ENCODE measurements around the gene GALNT2. TPM values are rescaled to one million over a fixed set of nuclear protein-coding genes. Genes with fewer than 3 reads are reported as not detected.

The GALNT2 gene
- total and polyA plus RNA-seq, 10 of the 15 experiments (the other 5 are each of a cell fraction or from before 2014, with no cell fraction given) = 0.52 to 27.7 (median 16.3) TPM

DNA sequence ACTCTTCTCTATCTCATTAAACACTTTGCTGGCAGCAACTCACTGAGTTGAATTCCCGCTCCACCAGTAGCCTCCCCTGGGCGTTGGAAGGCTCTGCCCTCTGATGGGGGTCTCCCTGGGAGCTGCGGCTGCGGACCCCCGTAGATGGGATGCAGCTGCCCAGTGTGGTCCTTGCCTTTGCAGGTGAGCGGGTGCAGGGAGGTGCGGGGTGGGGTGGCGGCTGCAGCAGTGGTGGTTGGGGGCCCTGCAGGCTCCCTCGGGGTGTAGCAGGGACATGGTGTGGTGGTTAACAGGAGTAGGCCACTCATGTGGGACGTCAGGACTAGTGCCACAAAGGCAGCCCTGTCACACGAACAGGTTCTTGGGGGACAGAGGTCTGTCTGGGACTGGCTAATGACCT lies 42.0 kb downstream of the GALNT2 start:
- ChIA-PET RAD21 (ENCODE audit: unreplicated experiment) (interaction anchor here (1.0 to 4.8 kb wide), 21 partner anchors 14 to 448 kb away, joined by 3 to 99 read pairs (median 4); partner anchors contain the start of gene GALNT2), CTCF (interaction anchor here (0.9 to 3.4 kb wide), 16 partner anchors 9 to 448 kb away, joined by 3 to 29 read pairs (median 6); partner anchors contain the start of gene GALNT2), POLR2A (interaction anchor here (1.0 to 4.0 kb wide), 6 partner anchors 14 to 62 kb away, joined by 3 to 48 read pairs (median 4); no protein-coding TSS in a partner anchor), SMC1A (ENCODE audit: uncharacterized antibody, unreplicated experiment) (interaction anchor here (0.6 to 6.2 kb wide), 22 partner anchors 9 to 391 kb away, joined by 3 to 104 read pairs (median 4); no protein-coding TSS in a partner anchor)
- 63% methylated on average over 11 of the region's 11 CpGs for WGBS (ENCODE audit: insufficient coverage, insufficient replicate concordance, low lambda C conversion rate, missing lambda C conversion rate)
- 0 out of 2 replicates have a peak overlapping the region, but pooled peaks have one; percentile 7 for H3K9ac ChIP-seq (ENCODE audit: control insufficient read depth, insufficient read depth, low read length)
- no peak overlapping the region for H2AFZ ChIP-seq (ENCODE audit: control insufficient read depth, low read depth, low read length)
- intact Hi-C loops (cut with micrococcal nuclease; ENCODE audit: unreplicated experiment) (no loop called here), in situ Hi-C loops (cut with MboI) (no loop called here)
- peaks cover 0 to 4% of the 10 kb centered on the region in 2 experiments; a peak in 2 of 4 replicates for H3K36me3 ChIP-seq (ENCODE audit: control insufficient read depth in 2 of 2, insufficient read depth in 2 of 2, low read length in 1 of 2)
- peak overlapping the region; percentile 57 for H3K4me2 ChIP-seq (ENCODE audit: control insufficient read depth, insufficient read depth)
- no peaks in the 10 kb centered on the region for H3K9me3 ChIP-seq (replicated peaks; ENCODE audit: control insufficient read depth, insufficient read depth, low read length)
- peaks cover 67% of the 10 kb centered on the region for H3K4me1 ChIP-seq (ENCODE audit: control insufficient read depth, insufficient read depth, low read length)
- ATAC-seq = no peak
- H3K79me2 ChIP-seq (ENCODE audit: control insufficient read depth, insufficient read depth, low read length) = peaks cover 52% of the 10 kb centered on the region
- no peak for FAIRE-seq
- H4K20me1 ChIP-seq (ENCODE audit: control insufficient read depth, insufficient read depth) = no peaks in the 10 kb centered on the region
- DNase-seq (ENCODE audit: low read depth, low spot score) = no peak
- H3K4me3 ChIP-seq = no peak overlapping the region
- TF ChIP-seq, protein P1, sequence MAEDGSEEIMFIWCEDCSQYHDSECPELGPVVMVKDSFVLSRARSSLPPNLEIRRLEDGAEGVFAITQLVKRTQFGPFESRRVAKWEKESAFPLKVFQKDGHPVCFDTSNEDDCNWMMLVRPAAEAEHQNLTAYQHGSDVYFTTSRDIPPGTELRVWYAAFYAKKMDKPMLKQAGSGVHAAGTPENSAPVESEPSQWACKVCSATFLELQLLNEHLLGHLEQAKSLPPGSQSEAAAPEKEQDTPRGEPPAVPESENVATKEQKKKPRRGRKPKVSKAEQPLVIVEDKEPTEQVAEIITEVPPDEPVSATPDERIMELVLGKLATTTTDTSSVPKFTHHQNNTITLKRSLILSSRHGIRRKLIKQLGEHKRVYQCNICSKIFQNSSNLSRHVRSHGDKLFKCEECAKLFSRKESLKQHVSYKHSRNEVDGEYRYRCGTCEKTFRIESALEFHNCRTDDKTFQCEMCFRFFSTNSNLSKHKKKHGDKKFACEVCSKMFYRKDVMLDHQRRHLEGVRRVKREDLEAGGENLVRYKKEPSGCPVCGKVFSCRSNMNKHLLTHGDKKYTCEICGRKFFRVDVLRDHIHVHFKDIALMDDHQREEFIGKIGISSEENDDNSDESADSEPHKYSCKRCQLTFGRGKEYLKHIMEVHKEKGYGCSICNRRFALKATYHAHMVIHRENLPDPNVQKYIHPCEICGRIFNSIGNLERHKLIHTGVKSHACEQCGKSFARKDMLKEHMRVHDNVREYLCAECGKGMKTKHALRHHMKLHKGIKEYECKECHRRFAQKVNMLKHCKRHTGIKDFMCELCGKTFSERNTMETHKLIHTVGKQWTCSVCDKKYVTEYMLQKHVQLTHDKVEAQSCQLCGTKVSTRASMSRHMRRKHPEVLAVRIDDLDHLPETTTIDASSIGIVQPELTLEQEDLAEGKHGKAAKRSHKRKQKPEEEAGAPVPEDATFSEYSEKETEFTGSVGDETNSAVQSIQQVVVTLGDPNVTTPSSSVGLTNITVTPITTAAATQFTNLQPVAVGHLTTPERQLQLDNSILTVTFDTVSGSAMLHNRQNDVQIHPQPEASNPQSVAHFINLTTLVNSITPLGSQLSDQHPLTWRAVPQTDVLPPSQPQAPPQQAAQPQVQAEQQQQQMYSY (CRISPR knock-in tag; IDR thresholded peaks at IDR 0.05) = no peak
- TF ChIP-seq EP300 (IDR thresholded peaks at IDR 0.05; ENCODE audit: borderline replicate concordance in 1 of 2, control insufficient read depth in 1 of 2, low read depth in 2 of 2, low read length in 2 of 2) (no peak), TAF1 (IDR thresholded peaks at IDR 0.05; ENCODE audit: borderline replicate concordance, low read depth, low read length) (no peak), RCOR1 (conservative IDR thresholded peaks at IDR 0.05; ENCODE audit: low read depth, low read length) (no peak), CBFB (IDR thresholded peaks at IDR 0.05; ENCODE audit: low read depth) (no peak), STAT3 (IDR thresholded peaks at IDR 0.05; ENCODE audit: low read depth, low read length) (no peak), RB1 (IDR thresholded peaks at IDR 0.05; ENCODE audit: borderline replicate concordance) (no peak), KAT2A (conservative IDR thresholded peaks at IDR 0.05; ENCODE audit: control insufficient read depth, low read depth, low read length) (no peak), FOXK2 (IDR thresholded peaks at IDR 0.05) (no peak)
- TF ChIP-seq, protein P2, sequence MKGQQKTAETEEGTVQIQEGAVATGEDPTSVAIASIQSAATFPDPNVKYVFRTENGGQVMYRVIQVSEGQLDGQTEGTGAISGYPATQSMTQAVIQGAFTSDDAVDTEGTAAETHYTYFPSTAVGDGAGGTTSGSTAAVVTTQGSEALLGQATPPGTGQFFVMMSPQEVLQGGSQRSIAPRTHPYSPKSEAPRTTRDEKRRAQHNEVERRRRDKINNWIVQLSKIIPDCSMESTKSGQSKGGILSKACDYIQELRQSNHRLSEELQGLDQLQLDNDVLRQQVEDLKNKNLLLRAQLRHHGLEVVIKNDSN (IDR thresholded peaks at IDR 0.05; ENCODE audit: borderline replicate concordance, extremely low read length, insufficient read depth, low read depth, low read length) = no peak
- TF ChIP-seq, protein P3, sequence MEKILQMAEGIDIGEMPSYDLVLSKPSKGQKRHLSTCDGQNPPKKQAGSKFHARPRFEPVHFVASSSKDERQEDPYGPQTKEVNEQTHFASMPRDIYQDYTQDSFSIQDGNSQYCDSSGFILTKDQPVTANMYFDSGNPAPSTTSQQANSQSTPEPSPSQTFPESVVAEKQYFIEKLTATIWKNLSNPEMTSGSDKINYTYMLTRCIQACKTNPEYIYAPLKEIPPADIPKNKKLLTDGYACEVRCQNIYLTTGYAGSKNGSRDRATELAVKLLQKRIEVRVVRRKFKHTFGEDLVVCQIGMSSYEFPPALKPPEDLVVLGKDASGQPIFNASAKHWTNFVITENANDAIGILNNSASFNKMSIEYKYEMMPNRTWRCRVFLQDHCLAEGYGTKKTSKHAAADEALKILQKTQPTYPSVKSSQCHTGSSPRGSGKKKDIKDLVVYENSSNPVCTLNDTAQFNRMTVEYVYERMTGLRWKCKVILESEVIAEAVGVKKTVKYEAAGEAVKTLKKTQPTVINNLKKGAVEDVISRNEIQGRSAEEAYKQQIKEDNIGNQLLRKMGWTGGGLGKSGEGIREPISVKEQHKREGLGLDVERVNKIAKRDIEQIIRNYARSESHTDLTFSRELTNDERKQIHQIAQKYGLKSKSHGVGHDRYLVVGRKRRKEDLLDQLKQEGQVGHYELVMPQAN (conservative IDR thresholded peaks at IDR 0.05) = no peak
- peak overlapping the region; percentile 64 for H3K27ac ChIP-seq (ENCODE audit: control insufficient read depth, insufficient read depth)
- BruUV-seq (replicated peaks) = no TSS peak
- H3K27me3 ChIP-seq (replicated peaks in 1 of 2; ENCODE audit: control insufficient read depth in 2 of 2, insufficient read depth in 2 of 2, low read length in 1 of 2) = no peaks in the 10 kb centered on the region
